Stimulated activated CD8-positive, alpha-beta memory T cell treated with anti-CD3 and anti-CD28 coated beads, Interleukin-4, amount 100 ng/mL, for 24 hours (primary cell): ENCODE measurements around the gene ERMN.
"Not testable (repeated sequence)": the region's sequence is repeated elsewhere in the genome, so short reads cannot be mapped to it uniquely, and the experiment has no call there.

Experiments used
- DNase-seq: peaks from one replicate; pipeline ENCODE4 v3.0.0-alpha.2; 2020; ENCODE audit warnings: low read depth

ERMN gene

DNA sequence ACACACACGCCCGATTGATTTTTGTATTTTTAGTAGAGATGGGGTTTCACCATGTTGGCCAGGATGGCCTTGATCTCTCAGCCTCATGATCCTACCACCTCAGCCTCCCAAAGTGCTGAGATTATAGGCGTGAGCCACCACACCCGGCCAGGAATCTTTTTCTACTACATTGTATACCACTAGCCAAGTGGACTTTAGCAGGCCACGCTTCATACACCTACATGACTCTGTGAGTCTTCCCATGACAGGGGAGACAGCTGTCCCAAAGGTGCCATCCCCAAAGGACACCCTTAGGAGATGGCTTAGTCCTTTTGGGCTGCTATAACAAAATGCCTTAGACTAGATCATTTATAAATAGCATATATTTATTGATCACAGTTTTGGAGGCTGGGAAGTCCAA, 32.8 kb downstream of the ERMN start:
- no peak for DNase-seq

DNA sequence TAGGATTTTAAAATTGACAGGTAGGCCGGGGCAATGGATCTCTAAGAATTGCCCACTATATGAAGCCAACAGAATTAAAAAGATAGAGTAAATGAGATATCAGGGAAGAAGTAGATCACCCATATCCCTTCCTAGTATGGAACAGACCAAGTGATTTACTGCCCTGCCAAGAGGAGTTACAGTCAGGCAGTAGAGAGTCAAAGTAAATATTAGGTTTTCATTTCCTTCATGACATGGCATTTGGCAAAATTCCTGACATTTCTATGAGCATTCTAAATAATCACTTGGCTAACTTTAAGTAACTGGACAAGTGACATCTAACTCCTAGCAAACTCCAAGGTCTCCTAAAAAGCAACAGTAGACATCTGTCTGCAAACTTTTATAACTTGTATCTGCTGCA, 34.6 kb downstream of the ERMN start:
- no peak for DNase-seq

DNA sequence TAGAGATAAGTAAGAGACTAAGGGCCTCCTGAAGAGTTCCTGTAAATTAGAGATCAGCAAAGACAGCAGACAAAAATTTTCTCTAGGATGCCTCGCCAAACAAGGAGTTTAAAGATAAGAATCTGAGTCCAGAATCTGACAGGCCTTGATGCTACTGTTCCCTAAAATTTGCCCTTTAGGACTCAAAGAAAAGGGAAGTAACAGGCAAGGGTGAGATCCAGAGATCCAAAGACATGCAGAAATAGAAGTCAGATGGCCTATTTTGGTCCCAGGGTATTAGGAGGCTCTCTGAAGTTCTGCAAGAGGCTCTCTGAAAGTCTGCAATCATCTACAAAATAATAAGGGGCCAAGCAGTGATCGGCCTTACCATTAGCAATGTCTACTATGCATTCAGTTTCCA, 35.1 kb downstream of the ERMN start:
- DNase-seq = no peak

DNA sequence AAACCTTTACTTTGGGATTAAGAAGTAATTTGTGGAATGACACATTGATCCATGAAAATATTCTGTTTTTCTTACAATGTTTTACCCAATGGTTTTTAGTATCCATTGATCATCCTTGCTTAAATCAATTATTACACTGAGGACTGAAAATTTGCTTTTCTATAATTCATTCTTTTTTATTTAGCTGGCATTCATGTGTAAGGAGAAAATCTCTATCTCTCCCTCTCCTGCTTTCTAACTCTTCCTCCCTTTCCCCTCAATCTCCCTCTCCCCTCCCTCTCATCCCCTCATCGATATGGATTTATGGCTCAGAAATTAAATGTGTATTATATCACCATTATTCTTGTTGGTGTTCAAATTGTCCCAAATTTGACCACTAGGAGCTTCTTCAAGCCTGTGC, 38.5 kb downstream of the ERMN start:
- no peak for DNase-seq

DNA sequence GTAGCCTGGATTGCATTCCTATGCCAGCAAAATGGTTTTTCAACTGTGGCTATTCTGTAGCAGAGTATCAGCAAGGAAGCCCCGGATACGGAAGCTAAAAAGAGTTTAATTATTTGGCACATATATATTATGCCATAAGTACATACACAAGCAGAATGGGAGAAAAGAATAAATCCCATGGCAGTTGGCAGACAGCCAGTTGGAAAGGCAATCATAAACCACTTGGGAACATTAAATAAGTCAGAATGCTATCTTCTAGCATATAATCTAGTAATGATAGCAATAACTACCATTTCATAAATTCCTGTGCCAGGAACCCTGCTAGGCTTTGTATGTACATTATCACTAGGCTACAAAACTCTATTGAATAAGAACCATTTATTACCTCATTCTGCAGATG, 42.2 kb downstream of the ERMN start:
- no peak for DNase-seq

DNA sequence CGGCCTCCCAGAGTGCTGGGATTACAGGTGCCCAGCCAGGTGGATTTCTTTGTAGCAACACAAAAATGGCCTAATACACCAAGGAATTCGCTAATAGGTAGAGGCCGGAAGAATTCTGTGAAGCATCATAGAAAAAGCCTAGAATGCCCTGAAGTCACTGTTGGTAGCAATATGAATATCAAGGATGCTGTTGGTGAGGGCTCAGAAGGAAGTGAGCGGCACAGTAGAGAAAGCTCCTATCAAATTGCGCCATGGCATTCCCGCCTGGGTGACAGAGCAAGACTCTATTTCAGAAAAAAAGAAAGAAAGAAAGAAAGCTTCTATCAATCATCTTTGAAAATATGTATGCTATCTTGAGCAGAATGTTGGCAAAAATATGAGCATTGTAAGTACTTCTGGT, 44.3 kb downstream of the ERMN start:
- DNase-seq = no peak

DNA sequence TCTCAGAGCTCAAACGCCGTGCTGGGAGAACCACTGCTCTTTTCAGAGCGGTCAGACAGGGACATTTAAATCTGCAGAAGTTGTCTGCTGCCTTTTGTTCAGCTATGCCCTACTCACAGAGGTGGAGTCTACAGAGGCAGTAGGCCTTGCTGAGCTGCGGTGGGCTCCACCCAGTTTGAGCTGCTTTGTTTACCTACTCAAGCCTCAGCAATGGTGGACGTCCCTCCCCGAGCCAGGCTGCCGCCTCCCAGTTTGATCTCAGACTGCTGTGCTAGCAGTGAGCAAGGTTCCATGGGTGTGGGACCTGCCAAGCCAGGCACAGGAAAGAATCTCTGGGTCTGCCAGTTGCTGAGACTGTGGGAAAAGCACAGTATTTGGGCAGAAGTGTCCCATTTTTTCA, 46.3 kb downstream of the ERMN start:
- DNase-seq = not testable (repeated sequence)

DNA sequence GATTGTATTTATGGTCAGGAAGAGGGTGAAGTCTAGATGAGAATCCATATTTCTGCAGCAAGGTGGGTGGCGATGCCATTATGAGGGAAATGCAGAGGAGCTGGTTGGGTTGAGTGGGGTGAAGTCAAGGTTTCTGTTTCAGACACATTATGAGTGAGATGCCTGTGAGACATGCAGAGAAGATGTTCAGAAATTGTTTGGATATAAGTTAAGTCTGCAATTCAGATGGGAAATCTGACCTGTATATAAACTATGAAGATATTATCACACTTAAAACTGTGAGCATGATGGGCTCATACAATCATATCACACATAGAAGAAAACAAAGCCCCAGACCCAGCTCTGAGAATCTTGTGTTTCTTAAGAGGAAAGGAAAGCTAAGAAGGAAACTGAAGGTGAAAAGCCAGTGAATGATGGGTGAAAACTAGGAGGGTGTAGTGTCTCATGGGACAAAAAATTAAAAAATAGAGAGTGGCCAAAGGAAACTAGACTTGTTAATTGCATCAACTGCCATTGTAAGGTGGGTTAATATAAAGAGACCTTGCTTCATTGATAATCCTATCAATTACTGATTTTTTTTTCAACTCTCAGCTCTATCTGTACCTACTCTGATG, 53.9 kb downstream of the ERMN start:
- no peak for DNase-seq

DNA sequence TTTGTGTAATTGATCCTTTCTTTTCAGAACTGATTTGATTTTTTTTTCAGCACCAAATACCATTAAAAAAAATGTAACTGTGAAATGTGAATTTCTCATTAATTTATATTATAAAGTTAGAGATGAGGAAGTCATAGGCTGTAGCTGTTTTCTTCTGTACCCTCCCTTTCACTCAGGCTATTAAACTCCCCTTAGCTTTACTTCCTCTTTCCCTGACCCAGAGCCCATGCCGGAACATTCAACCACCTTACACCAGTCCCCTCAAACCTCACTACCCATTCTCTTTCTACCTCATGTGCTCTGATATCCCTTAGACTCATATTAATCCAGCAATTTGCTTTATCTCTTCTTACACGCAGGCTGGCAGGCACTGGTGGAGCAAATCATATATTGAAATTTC, 55.7 kb downstream of the ERMN start:
- no peak for DNase-seq

DNA sequence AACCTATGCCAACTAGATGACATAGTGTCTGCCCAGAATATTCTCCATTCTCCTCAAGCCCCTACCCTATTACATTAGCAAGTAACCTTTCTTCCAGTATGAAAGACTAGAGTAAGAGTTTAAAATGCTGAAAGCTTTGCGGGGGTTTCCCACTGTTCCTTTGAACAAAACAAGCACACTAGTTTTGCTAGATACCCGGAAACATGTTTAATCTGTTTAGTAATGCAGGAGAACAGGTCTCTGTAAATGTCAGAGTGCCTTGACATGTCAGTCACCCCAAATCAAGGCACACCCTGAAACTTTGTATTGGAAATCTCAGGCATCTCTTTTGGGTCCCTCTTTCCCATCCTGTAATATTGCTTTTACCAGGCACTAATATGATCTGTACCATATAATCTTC, 56.6 kb downstream of the ERMN start:
- DNase-seq = no peak
